ENCODE data around the gene C22orf42. TPM values are rescaled to one million over a fixed set of nuclear protein-coding genes. Genes with fewer than 3 reads are reported as not detected.
"Not testable (repeated sequence)": the region's sequence is repeated elsewhere in the genome, so short reads cannot be mapped to it uniquely, and the experiment has no call there.

Gene C22orf42
- total RNA-seq, 1 donor, result not detected

DNA sequence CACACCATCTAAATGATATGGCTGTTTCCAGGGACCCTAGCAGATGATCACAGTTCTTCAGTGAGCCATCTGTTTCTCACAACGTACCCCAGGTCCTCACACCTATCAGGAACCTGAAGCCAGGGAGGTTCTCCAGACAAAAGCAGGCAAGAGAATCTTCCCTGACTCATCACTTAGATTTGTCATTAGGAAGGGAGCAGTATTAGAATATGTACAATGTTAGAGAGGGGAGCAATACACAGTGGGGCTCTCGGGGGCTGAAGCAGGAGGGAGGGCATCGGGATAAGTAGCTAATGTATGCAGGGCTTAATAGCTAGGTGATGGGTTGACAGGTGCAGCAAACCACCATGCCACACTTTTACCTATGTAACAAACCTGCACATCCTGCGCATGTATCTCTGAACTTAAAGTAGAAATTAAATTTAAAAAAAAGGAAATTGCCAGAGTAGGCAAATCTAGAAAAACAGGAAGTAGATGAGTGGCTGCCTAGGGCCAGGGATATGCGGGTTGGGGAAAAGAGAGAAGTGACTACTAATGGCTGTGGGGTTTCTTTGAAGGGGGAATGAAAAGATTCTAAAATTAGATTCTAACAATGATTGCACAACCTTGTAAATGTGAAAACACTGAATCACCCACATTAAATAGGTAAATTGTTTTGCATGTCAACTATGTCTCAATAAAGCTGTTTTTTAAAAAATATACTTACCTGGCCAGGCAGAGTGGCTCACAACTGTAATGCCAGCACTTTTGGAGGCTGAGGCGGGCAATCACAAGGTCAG is 14.4 kb downstream of the C22orf42 start:
- TF ChIP-seq, protein P1, sequence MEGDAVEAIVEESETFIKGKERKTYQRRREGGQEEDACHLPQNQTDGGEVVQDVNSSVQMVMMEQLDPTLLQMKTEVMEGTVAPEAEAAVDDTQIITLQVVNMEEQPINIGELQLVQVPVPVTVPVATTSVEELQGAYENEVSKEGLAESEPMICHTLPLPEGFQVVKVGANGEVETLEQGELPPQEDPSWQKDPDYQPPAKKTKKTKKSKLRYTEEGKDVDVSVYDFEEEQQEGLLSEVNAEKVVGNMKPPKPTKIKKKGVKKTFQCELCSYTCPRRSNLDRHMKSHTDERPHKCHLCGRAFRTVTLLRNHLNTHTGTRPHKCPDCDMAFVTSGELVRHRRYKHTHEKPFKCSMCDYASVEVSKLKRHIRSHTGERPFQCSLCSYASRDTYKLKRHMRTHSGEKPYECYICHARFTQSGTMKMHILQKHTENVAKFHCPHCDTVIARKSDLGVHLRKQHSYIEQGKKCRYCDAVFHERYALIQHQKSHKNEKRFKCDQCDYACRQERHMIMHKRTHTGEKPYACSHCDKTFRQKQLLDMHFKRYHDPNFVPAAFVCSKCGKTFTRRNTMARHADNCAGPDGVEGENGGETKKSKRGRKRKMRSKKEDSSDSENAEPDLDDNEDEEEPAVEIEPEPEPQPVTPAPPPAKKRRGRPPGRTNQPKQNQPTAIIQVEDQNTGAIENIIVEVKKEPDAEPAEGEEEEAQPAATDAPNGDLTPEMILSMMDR (IDR thresholded peaks at IDR 0.05; ENCODE audit: insufficient read depth, low read length), result no peak
- no peak for DNase-seq (ENCODE audit: low read depth)
- no peak overlapping the region for H3K4me3 ChIP-seq (ENCODE audit: low read depth, low read length)

DNA sequence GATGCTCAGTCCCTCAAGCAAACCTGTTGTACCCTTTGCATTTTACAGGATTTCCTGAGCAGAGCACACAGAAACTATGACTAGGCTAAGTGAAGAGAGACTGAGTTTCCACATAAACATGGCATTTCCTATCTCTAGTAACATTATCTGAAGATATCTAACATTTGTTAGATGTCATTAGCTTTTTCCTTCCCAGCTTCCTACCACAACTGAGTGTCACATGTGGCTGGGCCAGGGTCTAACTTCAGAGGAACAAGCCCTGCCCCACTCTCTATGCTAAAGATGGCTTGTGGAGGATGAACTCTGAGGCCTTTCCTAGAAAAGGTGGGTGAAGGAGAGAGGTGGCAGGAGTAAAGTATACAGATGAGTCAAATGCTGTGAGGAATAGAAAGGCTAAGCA is 16.5 kb downstream of the C22orf42 start:
- DNase-seq (ENCODE audit: low read depth), result no peak

GRCh38 chr22:32140688-32141087 is 18.4 kb downstream of the C22orf42 start:
- H3K4me3 ChIP-seq (ENCODE audit: low read depth, low read length); DNase-seq (ENCODE audit: low read depth): not testable (repeated sequence)
- TF ChIP-seq, protein P1 (IDR thresholded peaks at IDR 0.05; ENCODE audit: insufficient read depth, low read length), result peak; percentile 23

More for the DNA sequence above, 16.5 kb downstream of the C22orf42 start:
- TF ChIP-seq, protein P1 (IDR thresholded peaks at IDR 0.05; ENCODE audit: insufficient read depth, low read length), result no peak
- H3K4me3 ChIP-seq (ENCODE audit: low read depth, low read length), result no peak overlapping the region

- not testable (repeated sequence) for H3K4me3 ChIP-seq (ENCODE audit: low read depth, low read length); DNase-seq (ENCODE audit: low read depth)
These were observed 20.5 kb downstream of the C22orf42 start for GRCh38 chr22:32138576-32138975.

GRCh38 chr22:32137731-32138324 is 21.3 kb downstream of the C22orf42 start:
- not testable (repeated sequence) for H3K4me3 ChIP-seq (ENCODE audit: low read depth, low read length)
- peak; percentile 4 for DNase-seq (ENCODE audit: low read depth)

GRCh38 chr22:32136881-32137280 is 22.2 kb downstream of the C22orf42 start:
- not testable (repeated sequence) for H3K4me3 ChIP-seq (ENCODE audit: low read depth, low read length); DNase-seq (ENCODE audit: low read depth)

- peak; percentile 32 for DNase-seq (ENCODE audit: low read depth)
- not testable (repeated sequence) for H3K4me3 ChIP-seq (ENCODE audit: low read depth, low read length)
These were observed 23.1 kb downstream of the C22orf42 start for GRCh38 chr22:32135958-32136357.

DNA sequence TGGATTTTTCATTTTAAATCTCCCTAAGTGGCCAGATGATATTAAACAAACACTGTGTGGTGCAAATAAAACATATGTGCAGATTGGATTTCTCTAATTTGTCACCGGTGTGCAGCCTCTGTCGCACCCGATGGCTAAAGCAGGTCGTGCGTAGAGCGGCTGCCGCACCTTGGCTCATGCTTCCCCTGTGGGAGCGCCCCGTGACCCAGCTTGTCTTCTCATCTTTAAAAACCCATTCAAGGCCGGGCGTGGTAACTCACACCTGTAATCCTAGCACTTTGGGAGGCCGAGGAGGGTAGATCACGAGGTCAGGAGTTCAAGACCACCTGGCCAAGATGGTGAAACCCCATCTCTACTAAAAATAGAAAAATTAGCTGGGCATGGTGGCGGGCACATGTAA is 24.3 kb downstream of the C22orf42 start:
- not testable (repeated sequence) for DNase-seq (ENCODE audit: low read depth); H3K4me3 ChIP-seq (ENCODE audit: low read depth, low read length)

DNA sequence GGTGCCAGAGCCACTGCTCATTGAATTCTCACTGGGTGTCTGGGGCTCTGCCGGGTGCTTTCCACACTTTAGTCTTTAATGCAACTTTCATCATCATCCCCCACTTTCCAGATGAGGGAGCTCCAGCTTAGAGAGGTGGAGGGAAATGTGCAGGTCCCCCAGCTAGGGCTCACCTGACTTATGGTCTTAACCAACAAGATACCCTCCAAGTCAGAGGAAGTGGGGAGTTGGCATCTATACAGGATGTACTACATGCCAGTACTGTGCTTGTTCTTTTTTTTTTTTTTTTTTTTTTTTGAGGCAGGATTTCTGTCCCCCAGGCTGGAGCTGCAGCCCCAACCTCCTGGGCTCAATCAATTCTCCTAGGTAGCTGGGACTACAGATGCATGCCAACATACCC is 26.3 kb downstream of the C22orf42 start:
- no peak overlapping the region for H3K4me3 ChIP-seq (ENCODE audit: low read depth, low read length)
- DNase-seq (ENCODE audit: low read depth), result no peak
- TF ChIP-seq, protein P1 (IDR thresholded peaks at IDR 0.05; ENCODE audit: insufficient read depth, low read length), result no peak

Measured in fibroblast of the aortic adventitia (primary cell).